HepG2 (cell line): ENCODE results near the gene HDAC3. TPM values are rescaled to one million over a fixed set of nuclear protein-coding genes. Genes with fewer than 3 reads are reported as not detected.
A peak's percentile ranks its signal among the peaks of the same experiment; 100 is the strongest.

Experiments used
- BHLHE40 ChIP-seq: IDR thresholded peaks from 2 replicates; pipeline ENCODE4 v1.6.1; 2011; ENCODE audit warnings: low read length, improper control_type of control experiment
- HIVEP1 ChIP-seq: sonication (generic); formaldehyde crosslinking; IDR thresholded peaks from 2 replicates; pipeline ENCODE4 v1.4.0; 2020; ENCODE audit warnings: mild to moderate bottlenecking, missing genetic modification reagents
- NAIF1 ChIP-seq: sonication (generic); formaldehyde crosslinking; IDR thresholded peaks from 2 replicates; pipeline ENCODE4 v1.5.0; 2020; ENCODE audit warnings: mild to moderate bottlenecking, missing genetic modification reagents, borderline replicate concordance
- SMAD3 ChIP-seq: sonication (generic); formaldehyde crosslinking; IDR thresholded peaks from 2 replicates; pipeline ENCODE4 v1.4.0; 2020; ENCODE audit warnings: missing genetic modification reagents
- TAF1 ChIP-seq: sonication (generic); formaldehyde crosslinking; IDR thresholded peaks from 2 replicates; pipeline ENCODE4 v1.4.0; 2020; ENCODE audit warnings: missing genetic modification reagents
- ZNF317 ChIP-seq: sonication (generic); formaldehyde crosslinking; IDR thresholded peaks from 2 replicates; pipeline ENCODE4 v1.5.0; 2020; ENCODE audit warnings: mild to moderate bottlenecking, missing genetic modification reagents
- ZNF550 ChIP-seq: sonication (generic); formaldehyde crosslinking; IDR thresholded peaks from 2 replicates; pipeline ENCODE4 v1.4.0; 2020; ENCODE audit warnings: mild to moderate bottlenecking, missing genetic modification reagents, borderline replicate concordance
- ZNF749 ChIP-seq: sonication (generic); formaldehyde crosslinking; IDR thresholded peaks from 2 replicates; pipeline ENCODE4 v1.8.0; 2022; ENCODE audit warnings: mild to moderate bottlenecking, missing genetic modification reagents, moderate library complexity, borderline replicate concordance
- ZNF775 ChIP-seq: sonication (generic); formaldehyde crosslinking; IDR thresholded peaks from 2 replicates; pipeline ENCODE4 v1.4.0; 2020; ENCODE audit warnings: missing genetic modification reagents, mild to moderate bottlenecking, moderate library complexity, borderline replicate concordance
- polyA plus RNA-seq, 8 experiments: library from polyadenylated mRNA; depleted of rRNA in 3 of 8; stranded (reverse) in 7 of 8; unstranded in 1 of 8; fragments of >200 nt; fragmentation: Illumina TruSeq in 4 of 8; extraction: Trizol in 4 of 8; gene quantifications; 2 replicates each; pipeline versions ENCODE4 v1.2.1 to v1.2.3, GENCODE V29; 2011 to 2016; ENCODE audit warnings: low read depth in 4 of 8, missing spikeins in 1 of 8, mixed read lengths in 1 of 8; ENCODE audit not compliant: insufficient read depth in 1 of 8
- total RNA-seq, 5 experiments: library from RNA; depleted of rRNA; stranded (reverse); fragments of >200 nt; fragmentation: Illumina TruSeq; extraction: Trizol; gene quantifications; 2 replicates each; pipeline ENCODE4 v1.2.3, GENCODE V29; 2016; ENCODE audit warnings: low read depth in 1 of 5
- TF ChIP-seq, protein P1 (sequence below): sonication (generic); formaldehyde crosslinking; IDR thresholded peaks from 2 replicates; pipeline ENCODE4 v1.8.1; 2022; ENCODE audit warnings: mild to moderate bottlenecking, missing genetic modification reagents
- TF ChIP-seq, protein P2 (sequence below): sonication (generic); formaldehyde crosslinking; conservative IDR thresholded peaks from 2 replicates; pipeline ENCODE4 v1.4.0; 2020; ENCODE audit warnings: missing genetic modification reagents
- TF ChIP-seq, protein P3 (sequence below): sonication (generic); formaldehyde crosslinking; IDR thresholded peaks from 2 replicates; pipeline ENCODE4 v1.4.0; 2020; ENCODE audit warnings: low read depth, mild to moderate bottlenecking, missing genetic modification reagents
- TF ChIP-seq, protein P4 (sequence below): IDR thresholded peaks from 2 replicates; pipeline ENCODE4 v1.6.1; 2016; ENCODE audit warnings: low read depth, missing genetic modification reagents, missing compliant biosample characterization
- TF ChIP-seq, protein P5 (sequence below): sonication (generic); formaldehyde crosslinking; IDR thresholded peaks from 2 replicates; pipeline ENCODE4 v1.4.0; 2020; ENCODE audit warnings: missing genetic modification reagents, borderline replicate concordance

HDAC3 gene
- total and polyA plus RNA-seq, 2 of the 13 experiments (the other 11 are each of a cell fraction or from before 2014, with no cell fraction given), result 84.0 to 94.1 TPM

DNA sequence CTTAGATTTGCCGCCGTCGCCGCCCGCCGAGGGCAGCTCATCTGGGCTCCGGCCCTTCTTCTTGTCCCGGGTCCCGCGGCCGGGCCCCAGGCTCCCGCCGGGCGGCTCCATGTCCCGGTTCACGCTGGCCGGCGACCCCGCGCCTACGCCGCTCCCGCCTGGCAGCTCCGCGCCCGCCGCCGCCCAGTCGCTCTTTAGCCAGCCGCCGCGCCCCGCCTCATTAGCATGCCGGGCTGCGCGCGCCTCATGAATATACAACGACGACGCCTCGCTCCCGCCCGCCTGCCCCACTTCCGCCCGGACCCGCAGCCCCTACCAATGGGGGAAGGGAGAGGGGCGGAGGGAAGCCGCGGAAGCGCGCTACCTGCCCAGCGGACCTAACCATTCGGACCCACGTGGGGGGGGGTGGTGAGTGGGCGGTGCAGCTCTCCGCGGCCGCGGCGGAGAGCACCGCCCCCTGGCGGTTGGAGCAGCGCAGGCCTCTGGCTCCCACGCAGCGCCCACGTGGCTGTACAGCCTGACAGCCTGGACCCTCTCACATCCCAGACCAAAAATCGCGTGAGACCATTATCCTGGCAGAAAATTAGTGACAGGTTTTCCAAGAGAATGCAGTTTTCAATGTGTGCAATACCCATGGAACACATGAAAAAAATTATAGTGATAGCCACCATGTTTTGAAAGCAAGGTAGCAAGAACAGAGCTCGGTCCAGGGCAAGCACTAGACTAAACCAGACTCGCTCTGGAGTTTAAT lies 17.7 kb downstream of the HDAC3 start, which contains the start of gene DIAPH1 (continued):
- TF ChIP-seq ZNF775 (CRISPR knock-in tag) (no peak), ZNF550 (CRISPR knock-in tag) (no peak), NAIF1 (CRISPR knock-in tag) (peak; percentile 89), SMAD3 (CRISPR knock-in tag) (no peak), BHLHE40 (peak; percentile 92), TAF1 (CRISPR knock-in tag) (peak; percentile 64; the same call in 1 of the 2 replicates), HIVEP1 (CRISPR knock-in tag) (peak; percentile 58; the same call in 1 of the 2 replicates), ZNF317 (CRISPR knock-in tag) (peak; percentile 78), ZNF749 (CRISPR knock-in tag) (peak; percentile 79; the same call in 1 of the 2 replicates)
- TF ChIP-seq, protein P1, sequence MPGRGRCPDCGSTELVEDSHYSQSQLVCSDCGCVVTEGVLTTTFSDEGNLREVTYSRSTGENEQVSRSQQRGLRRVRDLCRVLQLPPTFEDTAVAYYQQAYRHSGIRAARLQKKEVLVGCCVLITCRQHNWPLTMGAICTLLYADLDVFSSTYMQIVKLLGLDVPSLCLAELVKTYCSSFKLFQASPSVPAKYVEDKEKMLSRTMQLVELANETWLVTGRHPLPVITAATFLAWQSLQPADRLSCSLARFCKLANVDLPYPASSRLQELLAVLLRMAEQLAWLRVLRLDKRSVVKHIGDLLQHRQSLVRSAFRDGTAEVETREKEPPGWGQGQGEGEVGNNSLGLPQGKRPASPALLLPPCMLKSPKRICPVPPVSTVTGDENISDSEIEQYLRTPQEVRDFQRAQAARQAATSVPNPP (CRISPR knock-in tag), result 0 out of 2 replicates have a peak, but pooled peaks have one; percentile 62
- TF ChIP-seq, protein P2, sequence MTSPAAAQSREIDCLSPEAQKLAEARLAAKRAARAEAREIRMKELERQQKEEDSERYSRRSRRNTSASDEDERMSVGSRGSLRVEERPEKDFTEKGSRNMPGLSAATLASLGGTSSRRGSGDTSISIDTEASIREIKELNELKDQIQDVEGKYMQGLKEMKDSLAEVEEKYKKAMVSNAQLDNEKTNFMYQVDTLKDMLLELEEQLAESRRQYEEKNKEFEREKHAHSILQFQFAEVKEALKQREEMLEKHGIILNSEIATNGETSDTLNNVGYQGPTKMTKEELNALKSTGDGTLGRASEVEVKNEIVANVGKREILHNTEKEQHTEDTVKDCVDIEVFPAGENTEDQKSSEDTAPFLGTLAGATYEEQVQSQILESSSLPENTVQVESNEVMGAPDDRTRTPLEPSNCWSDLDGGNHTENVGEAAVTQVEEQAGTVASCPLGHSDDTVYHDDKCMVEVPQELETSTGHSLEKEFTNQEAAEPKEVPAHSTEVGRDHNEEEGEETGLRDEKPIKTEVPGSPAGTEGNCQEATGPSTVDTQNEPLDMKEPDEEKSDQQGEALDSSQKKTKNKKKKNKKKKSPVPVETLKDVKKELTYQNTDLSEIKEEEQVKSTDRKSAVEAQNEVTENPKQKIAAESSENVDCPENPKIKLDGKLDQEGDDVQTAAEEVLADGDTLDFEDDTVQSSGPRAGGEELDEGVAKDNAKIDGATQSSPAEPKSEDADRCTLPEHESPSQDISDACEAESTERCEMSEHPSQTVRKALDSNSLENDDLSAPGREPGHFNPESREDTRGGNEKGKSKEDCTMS (CRISPR knock-in tag), result 0 out of 2 replicates have a peak, but pooled peaks have one; percentile 44
- TF ChIP-seq, protein P3, sequence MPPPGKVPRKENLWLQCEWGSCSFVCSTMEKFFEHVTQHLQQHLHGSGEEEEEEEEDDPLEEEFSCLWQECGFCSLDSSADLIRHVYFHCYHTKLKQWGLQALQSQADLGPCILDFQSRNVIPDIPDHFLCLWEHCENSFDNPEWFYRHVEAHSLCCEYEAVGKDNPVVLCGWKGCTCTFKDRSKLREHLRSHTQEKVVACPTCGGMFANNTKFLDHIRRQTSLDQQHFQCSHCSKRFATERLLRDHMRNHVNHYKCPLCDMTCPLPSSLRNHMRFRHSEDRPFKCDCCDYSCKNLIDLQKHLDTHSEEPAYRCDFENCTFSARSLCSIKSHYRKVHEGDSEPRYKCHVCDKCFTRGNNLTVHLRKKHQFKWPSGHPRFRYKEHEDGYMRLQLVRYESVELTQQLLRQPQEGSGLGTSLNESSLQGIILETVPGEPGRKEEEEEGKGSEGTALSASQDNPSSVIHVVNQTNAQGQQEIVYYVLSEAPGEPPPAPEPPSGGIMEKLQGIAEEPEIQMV (CRISPR knock-in tag), result peak; percentile 96
- TF ChIP-seq, protein P4, sequence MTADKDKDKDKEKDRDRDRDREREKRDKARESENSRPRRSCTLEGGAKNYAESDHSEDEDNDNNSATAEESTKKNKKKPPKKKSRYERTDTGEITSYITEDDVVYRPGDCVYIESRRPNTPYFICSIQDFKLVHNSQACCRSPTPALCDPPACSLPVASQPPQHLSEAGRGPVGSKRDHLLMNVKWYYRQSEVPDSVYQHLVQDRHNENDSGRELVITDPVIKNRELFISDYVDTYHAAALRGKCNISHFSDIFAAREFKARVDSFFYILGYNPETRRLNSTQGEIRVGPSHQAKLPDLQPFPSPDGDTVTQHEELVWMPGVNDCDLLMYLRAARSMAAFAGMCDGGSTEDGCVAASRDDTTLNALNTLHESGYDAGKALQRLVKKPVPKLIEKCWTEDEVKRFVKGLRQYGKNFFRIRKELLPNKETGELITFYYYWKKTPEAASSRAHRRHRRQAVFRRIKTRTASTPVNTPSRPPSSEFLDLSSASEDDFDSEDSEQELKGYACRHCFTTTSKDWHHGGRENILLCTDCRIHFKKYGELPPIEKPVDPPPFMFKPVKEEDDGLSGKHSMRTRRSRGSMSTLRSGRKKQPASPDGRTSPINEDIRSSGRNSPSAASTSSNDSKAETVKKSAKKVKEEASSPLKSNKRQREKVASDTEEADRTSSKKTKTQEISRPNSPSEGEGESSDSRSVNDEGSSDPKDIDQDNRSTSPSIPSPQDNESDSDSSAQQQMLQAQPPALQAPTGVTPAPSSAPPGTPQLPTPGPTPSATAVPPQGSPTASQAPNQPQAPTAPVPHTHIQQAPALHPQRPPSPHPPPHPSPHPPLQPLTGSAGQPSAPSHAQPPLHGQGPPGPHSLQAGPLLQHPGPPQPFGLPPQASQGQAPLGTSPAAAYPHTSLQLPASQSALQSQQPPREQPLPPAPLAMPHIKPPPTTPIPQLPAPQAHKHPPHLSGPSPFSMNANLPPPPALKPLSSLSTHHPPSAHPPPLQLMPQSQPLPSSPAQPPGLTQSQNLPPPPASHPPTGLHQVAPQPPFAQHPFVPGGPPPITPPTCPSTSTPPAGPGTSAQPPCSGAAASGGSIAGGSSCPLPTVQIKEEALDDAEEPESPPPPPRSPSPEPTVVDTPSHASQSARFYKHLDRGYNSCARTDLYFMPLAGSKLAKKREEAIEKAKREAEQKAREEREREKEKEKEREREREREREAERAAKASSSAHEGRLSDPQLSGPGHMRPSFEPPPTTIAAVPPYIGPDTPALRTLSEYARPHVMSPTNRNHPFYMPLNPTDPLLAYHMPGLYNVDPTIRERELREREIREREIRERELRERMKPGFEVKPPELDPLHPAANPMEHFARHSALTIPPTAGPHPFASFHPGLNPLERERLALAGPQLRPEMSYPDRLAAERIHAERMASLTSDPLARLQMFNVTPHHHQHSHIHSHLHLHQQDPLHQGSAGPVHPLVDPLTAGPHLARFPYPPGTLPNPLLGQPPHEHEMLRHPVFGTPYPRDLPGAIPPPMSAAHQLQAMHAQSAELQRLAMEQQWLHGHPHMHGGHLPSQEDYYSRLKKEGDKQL (CRISPR knock-in tag), result peak; percentile 59
- TF ChIP-seq, protein P5, sequence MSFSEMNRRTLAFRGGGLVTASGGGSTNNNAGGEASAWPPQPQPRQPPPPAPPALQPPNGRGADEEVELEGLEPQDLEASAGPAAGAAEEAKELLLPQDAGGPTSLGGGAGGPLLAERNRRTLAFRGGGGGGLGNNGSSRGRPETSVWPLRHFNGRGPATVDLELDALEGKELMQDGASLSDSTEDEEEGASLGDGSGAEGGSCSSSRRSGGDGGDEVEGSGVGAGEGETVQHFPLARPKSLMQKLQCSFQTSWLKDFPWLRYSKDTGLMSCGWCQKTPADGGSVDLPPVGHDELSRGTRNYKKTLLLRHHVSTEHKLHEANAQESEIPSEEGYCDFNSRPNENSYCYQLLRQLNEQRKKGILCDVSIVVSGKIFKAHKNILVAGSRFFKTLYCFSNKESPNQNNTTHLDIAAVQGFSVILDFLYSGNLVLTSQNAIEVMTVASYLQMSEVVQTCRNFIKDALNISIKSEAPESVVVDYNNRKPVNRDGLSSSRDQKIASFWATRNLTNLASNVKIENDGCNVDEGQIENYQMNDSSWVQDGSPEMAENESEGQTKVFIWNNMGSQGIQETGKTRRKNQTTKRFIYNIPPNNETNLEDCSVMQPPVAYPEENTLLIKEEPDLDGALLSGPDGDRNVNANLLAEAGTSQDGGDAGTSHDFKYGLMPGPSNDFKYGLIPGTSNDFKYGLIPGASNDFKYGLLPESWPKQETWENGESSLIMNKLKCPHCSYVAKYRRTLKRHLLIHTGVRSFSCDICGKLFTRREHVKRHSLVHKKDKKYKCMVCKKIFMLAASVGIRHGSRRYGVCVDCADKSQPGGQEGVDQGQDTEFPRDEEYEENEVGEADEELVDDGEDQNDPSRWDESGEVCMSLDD (CRISPR knock-in tag), result no peak
